ENCODE results near the gene LOX.

LOX gene, protein sequence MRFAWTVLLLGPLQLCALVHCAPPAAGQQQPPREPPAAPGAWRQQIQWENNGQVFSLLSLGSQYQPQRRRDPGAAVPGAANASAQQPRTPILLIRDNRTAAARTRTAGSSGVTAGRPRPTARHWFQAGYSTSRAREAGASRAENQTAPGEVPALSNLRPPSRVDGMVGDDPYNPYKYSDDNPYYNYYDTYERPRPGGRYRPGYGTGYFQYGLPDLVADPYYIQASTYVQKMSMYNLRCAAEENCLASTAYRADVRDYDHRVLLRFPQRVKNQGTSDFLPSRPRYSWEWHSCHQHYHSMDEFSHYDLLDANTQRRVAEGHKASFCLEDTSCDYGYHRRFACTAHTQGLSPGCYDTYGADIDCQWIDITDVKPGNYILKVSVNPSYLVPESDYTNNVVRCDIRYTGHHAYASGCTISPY

DNA sequence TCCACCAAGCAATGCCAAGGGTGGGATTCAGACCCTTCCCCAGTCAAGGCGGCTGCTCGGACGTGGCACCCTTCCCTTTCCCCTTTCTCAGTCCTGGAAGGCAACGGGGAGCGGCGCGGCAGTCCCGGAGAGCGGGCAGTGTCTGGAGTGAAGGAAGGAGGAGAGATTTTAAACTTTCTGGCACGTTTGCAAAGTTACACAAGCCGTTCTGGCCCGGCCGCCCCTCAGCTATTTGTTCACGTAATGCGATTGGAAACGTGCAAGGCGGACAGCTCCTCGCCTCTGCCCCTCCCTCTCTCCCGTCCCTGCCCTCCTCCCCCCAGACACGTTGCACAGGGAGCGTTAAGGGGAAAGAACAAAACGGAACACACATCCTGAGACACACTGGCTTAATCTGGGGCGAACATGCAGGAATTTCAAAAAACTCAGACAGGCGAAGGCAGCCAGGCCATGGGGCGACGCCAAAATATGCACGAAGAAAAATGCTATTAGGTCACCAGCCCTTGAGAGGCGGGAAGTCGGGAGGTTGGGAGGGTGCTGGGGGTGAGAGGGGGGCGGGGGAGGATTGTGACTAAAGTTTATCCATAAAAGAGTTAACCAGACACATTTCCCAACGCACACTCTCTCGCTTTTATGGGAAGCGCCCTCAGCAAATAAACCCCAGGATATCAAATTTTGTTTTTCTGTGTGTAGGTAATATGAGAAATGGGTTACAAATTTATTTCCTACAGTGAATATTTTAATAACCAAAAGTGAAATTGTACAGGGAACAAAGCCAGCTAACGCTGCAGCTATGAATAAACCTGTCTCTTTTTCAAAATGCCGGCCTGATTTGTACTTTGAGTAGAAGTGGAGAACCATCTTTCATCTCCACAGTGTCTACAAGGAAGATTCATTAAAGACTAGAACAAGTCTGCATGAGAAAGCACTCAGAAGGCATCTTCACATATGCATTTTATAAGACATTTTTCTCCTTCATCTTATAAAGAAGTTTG is at the start of gene LOX:
Gene LOX, minus strand, starts transcription at position 144 of the 995 bp plus-strand sequence. CDS start 274 bp downstream, outside the sequence.
- TF ChIP-seq, protein P1, sequence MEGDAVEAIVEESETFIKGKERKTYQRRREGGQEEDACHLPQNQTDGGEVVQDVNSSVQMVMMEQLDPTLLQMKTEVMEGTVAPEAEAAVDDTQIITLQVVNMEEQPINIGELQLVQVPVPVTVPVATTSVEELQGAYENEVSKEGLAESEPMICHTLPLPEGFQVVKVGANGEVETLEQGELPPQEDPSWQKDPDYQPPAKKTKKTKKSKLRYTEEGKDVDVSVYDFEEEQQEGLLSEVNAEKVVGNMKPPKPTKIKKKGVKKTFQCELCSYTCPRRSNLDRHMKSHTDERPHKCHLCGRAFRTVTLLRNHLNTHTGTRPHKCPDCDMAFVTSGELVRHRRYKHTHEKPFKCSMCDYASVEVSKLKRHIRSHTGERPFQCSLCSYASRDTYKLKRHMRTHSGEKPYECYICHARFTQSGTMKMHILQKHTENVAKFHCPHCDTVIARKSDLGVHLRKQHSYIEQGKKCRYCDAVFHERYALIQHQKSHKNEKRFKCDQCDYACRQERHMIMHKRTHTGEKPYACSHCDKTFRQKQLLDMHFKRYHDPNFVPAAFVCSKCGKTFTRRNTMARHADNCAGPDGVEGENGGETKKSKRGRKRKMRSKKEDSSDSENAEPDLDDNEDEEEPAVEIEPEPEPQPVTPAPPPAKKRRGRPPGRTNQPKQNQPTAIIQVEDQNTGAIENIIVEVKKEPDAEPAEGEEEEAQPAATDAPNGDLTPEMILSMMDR (IDR thresholded peaks at IDR 0.05): no peak
- no peak within 1 kb of the TSS for H3K9ac ChIP-seq
- peak within 1 kb of the TSS; percentile 86 for H2AFZ ChIP-seq
- H3K4me2 ChIP-seq (ENCODE audit: low read length): peak within 1 kb of the TSS; percentile 89
- H3K27ac ChIP-seq: no peak within 1 kb of the TSS
- H3K79me2 ChIP-seq: no peaks in the 10 kb centered on the region
- no peaks in the 10 kb centered on the region for H3K9me3 ChIP-seq (ENCODE audit: control insufficient read depth, low read length)
- H3K4me1 ChIP-seq: no peaks in the 10 kb centered on the region
- H3K36me3 ChIP-seq (ENCODE audit: control insufficient read depth, insufficient read depth, low read length): no peaks in the 10 kb centered on the region
- H3K4me3 ChIP-seq (ENCODE audit: low read depth, low read length): peak within 1 kb of the TSS; percentile 52
- no peaks in the 10 kb centered on the region for H3K27me3 ChIP-seq (ENCODE audit: control insufficient read depth, insufficient read depth, low read length)

DNA sequence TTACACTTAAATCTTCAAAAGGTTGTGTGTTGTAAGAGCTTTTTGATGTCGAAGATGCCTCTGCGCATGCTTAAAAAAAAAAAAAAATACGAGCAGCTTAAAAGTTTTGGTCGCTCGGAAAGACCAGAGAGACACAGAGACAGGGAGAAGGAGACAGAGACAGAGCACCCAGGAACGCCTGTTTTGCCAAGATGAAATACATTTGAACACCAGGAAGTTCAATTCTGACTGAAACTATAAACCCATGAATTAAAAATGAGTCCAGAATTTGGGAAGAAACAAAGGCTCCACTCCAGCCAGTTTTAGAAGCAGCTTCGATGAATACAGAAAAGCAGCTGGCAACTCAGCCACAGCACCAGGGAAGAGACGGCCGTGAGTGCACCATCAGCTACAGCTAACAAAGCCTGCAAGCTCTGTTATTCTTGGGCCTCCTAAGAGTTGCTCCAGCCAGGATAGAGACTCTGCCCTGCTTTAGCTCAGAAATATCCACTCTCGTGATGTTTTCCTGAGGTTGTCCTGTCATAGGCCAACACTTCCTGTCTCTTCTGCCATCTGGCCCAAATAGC is 48.8 kb upstream of the LOX start:
- no peak overlapping the region for H2AFZ ChIP-seq
- H3K4me1 ChIP-seq: no peaks in the 10 kb centered on the region
- H3K27ac ChIP-seq: no peak overlapping the region
- no peaks in the 10 kb centered on the region for H3K79me2 ChIP-seq
- no peaks in the 10 kb centered on the region for H3K36me3 ChIP-seq (ENCODE audit: control insufficient read depth, insufficient read depth, low read length)
- no peak overlapping the region for H3K4me2 ChIP-seq (ENCODE audit: low read length)
- no peaks in the 10 kb centered on the region for H3K9me3 ChIP-seq (ENCODE audit: control insufficient read depth, low read length)
- TF ChIP-seq, protein P1 (IDR thresholded peaks at IDR 0.05): no peak
- no peak overlapping the region for H3K4me3 ChIP-seq (ENCODE audit: low read depth, low read length)
- H3K27me3 ChIP-seq (ENCODE audit: control insufficient read depth, insufficient read depth, low read length): no peaks in the 10 kb centered on the region
- H3K9ac ChIP-seq: no peak overlapping the region

DNA sequence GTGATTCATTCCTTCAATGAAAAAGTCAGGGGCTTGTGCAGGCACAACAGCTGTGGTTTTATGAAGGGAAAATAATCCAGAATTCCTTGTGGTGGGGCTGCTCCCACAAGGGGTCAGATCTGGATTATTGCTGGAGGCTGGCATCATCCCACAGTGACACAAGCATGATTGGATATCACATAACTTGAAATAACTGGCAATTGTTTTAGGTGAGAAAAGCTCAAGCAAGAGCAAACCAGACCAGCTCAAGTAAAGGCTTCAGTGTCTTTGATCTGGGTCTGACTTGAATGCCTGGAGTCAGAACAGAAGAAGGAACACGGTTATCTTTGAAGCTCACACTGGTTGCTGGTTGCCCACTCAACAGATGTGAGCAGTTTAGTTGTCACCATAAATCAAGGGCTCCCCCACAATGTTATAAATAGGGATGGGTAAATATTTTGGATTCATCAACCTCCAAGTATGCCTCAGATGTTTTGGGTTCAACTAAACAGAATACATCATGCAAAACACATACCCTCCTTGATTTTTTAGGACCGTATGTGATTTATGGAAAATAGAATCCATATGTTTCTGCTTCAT is 48.2 kb upstream of the LOX start:
- H2AFZ ChIP-seq: no peak overlapping the region
- H3K79me2 ChIP-seq: no peaks in the 10 kb centered on the region
- H3K36me3 ChIP-seq (ENCODE audit: control insufficient read depth, insufficient read depth, low read length): no peaks in the 10 kb centered on the region
- H3K27ac ChIP-seq: no peak overlapping the region
- no peaks in the 10 kb centered on the region for H3K27me3 ChIP-seq (ENCODE audit: control insufficient read depth, insufficient read depth, low read length)
- no peak overlapping the region for H3K4me2 ChIP-seq (ENCODE audit: low read length)
- no peak overlapping the region for H3K4me3 ChIP-seq (ENCODE audit: low read depth, low read length)
- no peaks in the 10 kb centered on the region for H3K4me1 ChIP-seq
- TF ChIP-seq, protein P1 (IDR thresholded peaks at IDR 0.05): no peak
- H3K9ac ChIP-seq: no peak overlapping the region
- no peaks in the 10 kb centered on the region for H3K9me3 ChIP-seq (ENCODE audit: control insufficient read depth, low read length)

DNA sequence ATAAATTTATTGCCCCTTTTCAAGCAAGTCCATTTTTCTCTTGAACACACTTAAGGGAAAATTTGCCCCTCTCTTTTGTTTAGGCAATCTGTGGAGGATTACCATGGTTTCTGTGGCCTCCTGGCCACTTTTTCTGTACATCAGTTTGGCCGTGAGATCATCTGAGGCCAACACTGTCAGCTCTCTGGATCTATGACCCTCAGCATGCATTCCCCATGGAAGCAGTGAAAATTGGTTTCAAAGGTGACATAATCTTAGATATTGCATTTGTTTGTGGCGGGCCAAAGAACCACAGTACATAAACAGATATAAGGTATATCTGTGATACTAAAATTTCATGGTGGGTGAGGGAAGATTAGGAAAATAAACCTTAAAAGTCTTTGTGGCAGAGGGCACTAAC is 46.7 kb upstream of the LOX start:
- Histone ChIP-seq H3K4me3 (ENCODE audit: low read depth, low read length) (no peak overlapping the region), H3K27me3 (ENCODE audit: control insufficient read depth, insufficient read depth, low read length) (no peaks in the 10 kb centered on the region), H2AFZ (no peak overlapping the region), H3K36me3 (ENCODE audit: control insufficient read depth, insufficient read depth, low read length) (no peaks in the 10 kb centered on the region), H3K4me2 (ENCODE audit: low read length) (no peak overlapping the region), H3K9me3 (ENCODE audit: control insufficient read depth, low read length) (no peaks in the 10 kb centered on the region), H3K27ac (no peak overlapping the region), H3K9ac (no peak overlapping the region), H3K4me1 (no peaks in the 10 kb centered on the region), H3K79me2 (no peaks in the 10 kb centered on the region)
- TF ChIP-seq, protein P1 (IDR thresholded peaks at IDR 0.05): no peak

Data from parathyroid adenoma (tissue), 2 donors.